GM18873 (cell line): Measurements from ENCODE around the gene ZNF675.
A peak's percentile ranks its signal among the peaks of the same experiment; 100 is the strongest.
"Not testable (repeated sequence)": the region's sequence is repeated elsewhere in the genome, so short reads cannot be mapped to it uniquely, and the experiment has no call there.

Experiments used
- ATAC-seq: cut with Tn5 transposase; IDR thresholded peaks from one replicate; pipeline ENCODE4 v1.9.1; 2021; ENCODE audit warnings: mild to moderate bottlenecking, moderate library complexity, moderate number of reproducible peaks; ENCODE audit not compliant: unreplicated experiment, low FRiP score

Gene ZNF675

DNA sequence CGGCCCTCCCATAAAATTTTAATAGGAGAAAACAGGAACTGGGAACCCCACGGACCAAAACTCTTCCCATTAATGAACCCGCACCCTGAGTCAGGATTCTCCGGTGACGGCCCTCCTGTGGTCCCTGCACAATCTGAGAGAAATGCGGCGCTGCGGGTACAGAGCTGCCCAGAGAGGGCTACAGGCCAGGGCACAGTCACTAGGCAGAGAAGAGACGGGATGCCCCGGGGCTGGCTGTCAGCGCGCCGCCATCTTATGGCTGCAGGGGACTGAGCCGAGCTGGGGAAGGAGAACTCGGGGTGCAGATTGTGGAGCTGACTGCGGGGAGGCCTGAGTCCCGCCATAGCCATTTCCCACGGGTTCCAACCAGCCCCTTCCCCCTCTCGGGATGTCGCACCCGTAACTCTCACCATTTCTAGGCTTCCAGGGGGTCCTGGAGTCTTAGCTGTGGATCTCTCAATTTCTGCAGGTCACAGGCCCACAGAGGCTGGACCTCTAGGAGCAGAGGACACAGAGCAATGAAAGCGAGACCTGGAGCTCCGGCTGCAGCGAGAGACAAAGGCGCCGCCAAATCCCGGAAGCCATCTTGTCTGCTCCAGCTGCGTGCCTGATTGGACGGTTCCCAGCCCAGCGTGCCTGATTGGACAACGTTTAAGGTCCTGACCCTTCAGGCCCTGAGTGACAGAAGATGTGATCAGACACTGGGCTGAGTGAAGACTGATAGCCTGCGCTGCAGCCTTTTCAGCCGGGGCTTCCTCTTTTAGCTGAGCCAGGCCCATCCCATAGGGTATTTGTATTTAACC lies at the start of gene ZNF675:
TSS of gene ZNF675 (minus strand) at position 592 of the 803 bp plus-strand sequence. CDS start at position 413, 179 bp downstream.
- peak; percentile 85 for ATAC-seq

DNA sequence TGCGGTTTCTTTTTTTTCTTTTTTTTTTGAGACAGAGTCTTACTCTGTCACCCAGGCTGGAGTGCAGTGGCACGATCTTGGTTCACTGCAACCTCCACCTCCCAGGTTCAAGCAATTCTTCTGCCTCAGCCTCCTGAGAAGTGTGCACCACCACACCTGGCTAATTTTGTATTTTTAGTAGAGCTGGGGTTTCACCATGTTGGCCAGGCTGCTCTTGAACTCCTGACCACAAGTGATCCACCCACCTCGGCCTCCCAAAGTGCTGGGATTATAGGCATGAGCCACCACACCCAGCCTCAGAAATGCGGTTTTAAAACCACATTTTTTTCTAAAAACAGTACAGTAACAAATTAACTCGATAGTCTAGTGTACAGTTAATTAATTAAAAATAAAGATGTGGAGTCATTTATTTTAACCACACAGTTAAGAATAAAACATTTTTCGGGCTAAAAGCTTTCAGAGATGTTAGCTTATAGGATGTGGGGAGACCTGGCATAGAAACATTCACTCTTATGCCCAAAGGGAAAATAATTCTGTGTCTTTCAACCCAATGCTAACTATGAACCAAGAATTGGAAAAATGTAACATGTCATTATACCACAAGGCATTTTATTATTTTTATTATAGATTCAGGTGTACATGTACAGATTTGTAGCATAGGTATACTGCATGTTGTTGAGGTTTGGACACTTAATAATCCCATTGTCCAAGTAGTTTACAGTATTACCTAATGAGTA lies 43.9 kb upstream of the ZNF675 start:
- ATAC-seq: not testable (repeated sequence)

DNA sequence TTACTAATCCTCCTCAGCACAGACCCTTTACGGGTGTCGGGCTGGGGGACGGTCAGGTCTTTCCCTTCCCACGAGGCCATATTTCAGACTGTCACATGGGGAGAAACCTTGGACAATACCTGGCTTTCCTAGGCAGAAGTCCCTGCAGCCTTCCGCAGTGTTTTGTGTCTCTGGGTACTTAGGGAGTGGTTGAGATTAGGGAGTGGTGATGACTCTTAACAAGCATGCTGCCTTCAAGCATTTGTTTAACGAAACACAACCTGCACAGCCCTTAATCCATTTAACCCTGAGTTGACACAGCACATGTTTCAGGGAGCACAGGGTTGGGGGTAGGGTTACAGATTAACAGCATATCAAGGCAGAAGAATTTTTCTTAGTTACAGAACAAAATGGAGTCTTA lies 37.1 kb upstream of the ZNF675 start:
- not testable (repeated sequence) for ATAC-seq

DNA sequence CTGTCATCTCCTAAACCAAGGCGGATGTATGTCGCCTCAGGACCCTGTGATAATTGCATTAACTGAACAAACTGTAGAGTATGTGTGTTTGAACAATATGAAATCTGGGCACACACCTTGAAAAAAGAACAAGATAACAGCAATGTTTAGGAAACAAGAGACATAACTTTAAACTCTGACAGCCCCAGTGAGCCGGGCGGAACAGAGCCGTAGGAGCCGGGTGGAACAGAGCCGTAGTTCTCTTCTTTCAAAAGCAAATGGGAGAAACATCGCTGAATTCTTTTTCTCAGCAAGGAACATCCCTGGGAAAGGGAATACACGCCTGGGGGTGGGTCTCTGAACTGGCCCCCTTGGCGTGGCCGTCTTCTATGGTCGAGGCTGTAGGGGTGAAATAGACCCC lies 31.8 kb upstream of the ZNF675 start:
- no peak for ATAC-seq

DNA sequence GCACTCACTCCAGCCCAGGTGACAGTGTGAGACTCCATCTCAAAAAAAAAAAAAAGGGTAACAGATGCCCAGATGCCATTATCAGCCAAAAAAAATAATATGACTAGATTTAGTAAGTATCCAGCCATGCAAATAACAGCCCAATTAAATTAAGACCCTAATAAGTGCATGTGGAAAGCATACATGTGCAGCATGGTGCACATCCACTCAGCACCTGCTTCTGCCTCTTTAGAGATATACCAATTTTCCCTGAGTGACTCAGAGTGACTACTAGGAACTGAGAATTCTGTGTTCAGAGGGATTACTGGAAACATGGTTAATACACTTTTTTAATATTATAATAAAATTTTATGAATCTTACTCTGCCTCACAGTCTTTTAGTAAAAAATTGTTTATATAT lies 29.8 kb upstream of the ZNF675 start:
- no peak for ATAC-seq

DNA sequence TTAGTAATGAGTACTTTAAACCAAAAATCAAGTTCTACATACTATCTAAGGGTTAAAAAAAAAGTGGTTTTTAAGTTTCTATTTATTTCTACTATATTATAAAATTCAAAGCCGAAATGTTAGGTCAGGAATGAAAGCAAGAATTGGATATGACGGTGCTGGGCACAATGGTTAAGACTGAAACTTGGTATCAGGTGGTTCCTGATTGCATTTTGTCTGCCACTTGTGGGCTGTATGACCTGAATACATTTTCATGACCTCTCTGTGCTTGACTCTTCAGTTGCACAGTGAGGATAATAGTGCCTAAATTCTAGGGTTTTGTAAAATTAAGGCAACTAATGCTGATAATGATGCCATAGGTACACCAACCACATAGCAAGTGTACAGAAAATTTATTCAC lies 22.3 kb upstream of the ZNF675 start:
- ATAC-seq: no peak

DNA sequence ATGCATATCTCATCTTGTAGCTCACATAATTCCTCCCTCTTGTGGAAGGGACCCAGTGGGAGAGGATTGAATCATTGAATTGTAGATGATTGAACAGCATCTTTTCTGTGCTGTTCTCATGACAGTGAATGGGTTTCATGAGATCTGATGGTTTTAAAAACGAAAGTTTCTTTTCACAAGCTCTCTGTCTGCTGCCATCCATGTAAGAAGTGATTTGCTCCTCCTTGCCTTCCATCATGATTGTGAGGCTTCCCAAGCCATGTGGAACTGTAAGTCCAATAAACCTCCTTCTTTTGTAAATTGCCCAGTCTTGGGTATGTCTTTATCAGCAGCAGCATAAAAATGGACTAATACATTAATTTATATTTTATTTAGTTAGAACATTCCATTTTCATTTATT lies 19.6 kb upstream of the ZNF675 start:
- no peak for ATAC-seq

DNA sequence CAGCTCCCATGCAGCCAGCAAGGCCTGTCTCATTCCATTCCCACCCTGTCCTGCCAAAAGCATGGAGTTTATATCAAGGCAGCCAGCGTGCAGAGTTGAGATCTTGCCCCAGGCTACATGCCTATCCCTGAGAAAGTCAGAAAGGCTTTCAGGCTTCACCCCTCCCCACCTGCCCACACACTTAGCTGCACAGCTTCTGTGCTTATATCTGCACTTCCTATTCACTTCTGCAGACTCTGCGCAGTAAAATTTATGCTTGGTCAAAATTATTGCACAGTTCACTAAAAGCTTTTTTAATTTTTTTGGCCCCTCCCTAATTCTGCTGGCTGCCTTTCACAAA lies 12.5 kb upstream of the ZNF675 start:
- no peak for ATAC-seq

DNA sequence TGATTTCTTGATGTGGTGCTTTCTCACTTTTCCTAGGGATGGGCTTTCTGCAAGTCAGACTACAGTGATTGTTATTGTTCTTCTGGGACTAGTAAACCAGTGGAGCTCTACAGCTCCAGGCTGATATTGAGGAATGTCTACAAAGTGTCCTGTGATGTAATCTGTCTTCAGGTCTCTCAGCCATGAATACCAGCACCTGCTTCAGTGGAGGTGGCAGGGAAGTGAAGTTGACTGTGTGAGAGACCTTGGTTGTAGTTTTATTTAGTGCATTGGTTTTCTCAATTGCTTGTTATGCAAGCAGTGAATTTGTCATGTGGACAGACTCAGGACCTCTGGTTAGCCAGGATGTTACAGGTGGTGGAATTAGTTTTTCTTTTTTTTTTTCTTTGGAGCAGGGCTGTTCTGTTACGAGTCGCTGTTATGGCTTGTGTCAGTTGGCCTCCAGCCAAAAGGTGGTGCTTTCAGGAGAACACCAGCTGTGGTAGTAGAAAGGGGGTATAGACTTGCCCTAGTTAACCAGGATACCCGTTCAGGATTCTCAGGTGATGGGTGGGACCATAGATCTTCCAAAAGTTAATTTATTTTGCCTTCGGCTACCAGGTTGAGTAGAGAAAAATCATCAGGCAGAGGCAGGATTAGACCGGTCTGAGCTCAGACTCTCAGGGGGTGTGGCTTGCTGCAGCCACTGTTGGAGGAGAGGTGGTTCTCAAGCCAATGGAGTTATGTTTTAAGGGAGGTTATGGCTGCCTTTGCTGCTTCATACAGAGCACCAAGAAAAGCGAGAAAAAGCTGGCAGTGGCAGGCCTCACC lies 11.9 kb upstream of the ZNF675 start:
- ATAC-seq: no peak

DNA sequence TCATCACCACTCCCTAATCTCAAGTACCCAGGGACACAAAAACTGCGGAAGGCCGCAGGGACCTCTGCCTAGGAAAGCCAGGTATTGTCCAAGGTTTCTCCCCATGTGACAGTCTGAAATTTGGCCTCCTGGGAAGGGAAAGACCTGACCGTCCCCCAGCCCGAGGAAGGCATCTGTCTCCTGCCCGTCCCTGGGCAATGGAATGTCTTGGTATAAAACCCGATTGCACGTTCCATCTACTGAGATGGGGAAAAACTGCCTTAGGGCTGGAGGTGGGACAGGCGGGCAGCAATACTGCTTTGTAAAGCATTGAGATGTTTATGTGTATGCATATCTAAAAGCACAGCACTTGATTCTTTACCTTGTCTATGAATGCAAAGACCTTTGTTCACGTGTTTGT lies 5.9 kb upstream of the ZNF675 start:
- ATAC-seq: not testable (repeated sequence)

DNA sequence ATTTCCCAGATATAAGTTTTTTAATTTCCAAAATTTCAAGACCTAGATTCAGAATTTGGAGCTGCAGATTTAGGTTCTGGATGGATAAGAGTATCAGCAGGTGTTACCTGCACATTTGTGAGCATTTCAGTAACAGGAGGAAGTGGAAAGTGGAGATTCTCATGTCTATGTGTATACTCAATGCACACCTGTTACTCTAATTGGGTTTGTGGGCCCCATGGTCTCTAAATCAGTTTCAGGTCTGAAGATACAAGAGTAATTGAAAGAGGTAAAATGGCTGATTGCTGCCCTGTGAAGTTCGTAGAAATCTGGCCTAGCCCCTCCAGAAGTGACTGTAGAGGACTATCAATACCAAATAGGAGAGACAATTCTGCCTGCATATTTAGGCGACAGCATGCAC lies 13.9 kb downstream of the ZNF675 start:
- no peak for ATAC-seq

DNA sequence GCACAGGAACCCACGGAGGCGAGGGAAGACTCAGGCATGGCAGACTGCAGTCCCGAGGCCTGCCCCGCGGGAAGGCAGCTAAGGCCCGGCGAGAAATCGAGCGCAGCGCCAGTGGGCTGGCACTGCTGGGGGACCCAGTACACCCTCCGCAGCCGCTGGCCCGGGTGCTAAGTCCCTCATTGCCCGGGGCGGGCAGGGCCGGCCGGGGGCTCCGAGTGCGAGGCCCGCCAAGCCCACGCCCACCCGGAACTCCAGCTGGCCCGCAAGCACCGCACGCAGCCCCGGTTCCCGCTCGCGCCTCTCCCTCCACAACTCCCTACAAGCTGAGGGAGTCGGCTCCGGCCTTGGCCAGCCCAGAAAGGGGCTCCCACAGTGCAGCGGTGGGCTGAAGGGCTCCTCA lies 18.4 kb downstream of the ZNF675 start:
- not testable (repeated sequence) for ATAC-seq

DNA sequence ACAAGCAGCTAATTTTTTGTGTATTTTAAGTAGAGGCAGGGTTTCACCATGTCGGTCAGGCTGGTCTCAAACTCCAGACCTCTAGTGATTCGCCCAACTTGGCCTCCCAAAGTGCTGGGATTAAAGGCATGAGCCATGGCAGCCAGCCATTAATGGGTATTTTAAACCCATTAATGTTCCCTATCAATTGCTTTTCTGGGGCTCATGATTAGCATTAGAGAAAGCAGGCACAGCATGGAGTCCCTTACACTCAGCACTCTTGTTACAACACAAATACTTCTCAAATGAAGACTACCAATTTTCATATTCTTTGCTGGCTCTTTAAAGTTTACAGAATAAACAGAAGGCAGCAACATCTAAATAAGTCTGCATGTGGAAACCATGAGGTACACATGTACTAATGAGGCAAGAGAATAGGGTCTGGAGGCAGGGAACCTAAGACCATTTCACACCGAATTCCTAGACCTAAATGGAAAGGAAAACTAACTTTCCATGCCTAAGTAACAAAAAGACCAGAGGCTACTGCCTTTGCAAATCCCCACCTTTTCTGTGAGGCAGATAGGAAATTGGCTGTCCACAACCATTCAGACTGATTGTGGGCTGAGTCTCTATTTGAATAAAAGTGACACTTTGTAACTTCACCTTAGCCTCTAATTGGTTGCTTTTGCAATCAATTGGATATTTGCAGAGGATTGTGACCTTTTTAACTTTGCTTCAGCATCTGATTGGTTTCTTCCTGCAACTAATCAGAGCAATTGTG lies 21.2 kb downstream of the ZNF675 start:
- ATAC-seq: no peak

DNA sequence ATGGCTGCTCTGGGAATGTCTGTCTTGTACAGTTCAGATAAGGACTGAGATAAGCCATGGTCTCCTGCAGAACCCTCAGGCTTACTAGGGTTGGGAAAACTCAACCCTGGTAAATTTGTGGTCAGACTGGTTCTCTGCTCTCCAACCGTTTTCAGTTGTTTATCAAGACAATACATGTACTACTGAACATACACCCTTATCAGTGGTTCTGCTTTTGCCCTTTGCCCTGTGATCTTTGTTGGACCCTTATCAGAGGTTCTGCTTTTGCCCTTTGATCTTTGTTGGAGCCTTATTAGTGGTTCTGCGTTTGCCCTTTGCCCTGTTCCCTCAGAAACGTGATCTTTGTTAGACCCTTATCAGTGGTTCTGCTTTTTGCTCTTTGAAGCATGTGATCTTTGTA lies 37.2 kb downstream of the ZNF675 start:
- ATAC-seq: not testable (repeated sequence)
